ENCODE measurements around the gene RASSF8. TPM values are rescaled to one million over a fixed set of nuclear protein-coding genes. Genes with fewer than 3 reads are reported as not detected.
A peak's percentile ranks its signal among the peaks of the same experiment; 100 is the strongest.

Gene RASSF8
- total RNA-seq, 2 donors from 2014 or later, result 3.2 to 14.2 TPM

- Histone ChIP-seq H3K4me3 (no peak overlapping the region), H3K27ac (no peak overlapping the region), H3K9me3 (no peaks in the 10 kb centered on the region), H3K36me3 (no peaks in the 10 kb centered on the region), H3K9ac (ENCODE audit: low read depth in 2 of 2, low read length in 2 of 2) (no peak overlapping the region), H3K27me3 (no peaks in the 10 kb centered on the region), H3K4me1 (no peaks in the 10 kb centered on the region)
- TF ChIP-seq CTCF (IDR thresholded peaks at IDR 0.05), result no peak
- no peak for DNase-seq
- intact Hi-C loops (cut with DNase I), result loop anchor here (10.0 kb wide), 1 partner anchor 520 kb away; no protein-coding TSS in a partner anchor
Observed at GRCh38 chr12:26095186-26095585, 136.7 kb downstream of the RASSF8 start.

- H3K9me3 ChIP-seq, result no peaks in the 10 kb centered on the region
- no peak overlapping the region for H3K27ac ChIP-seq
- no peak for DNase-seq
- intact Hi-C loops (cut with DNase I), result loop anchor here (10.0 kb wide), 1 partner anchor 519 kb away; no protein-coding TSS in a partner anchor
- no peak for TF ChIP-seq CTCF (IDR thresholded peaks at IDR 0.05)
- H3K4me1 ChIP-seq, result no peaks in the 10 kb centered on the region
- H3K9ac ChIP-seq (ENCODE audit: low read depth in 2 of 2, low read length in 2 of 2), result no peak overlapping the region
- no peak overlapping the region for H3K4me3 ChIP-seq
- H3K27me3 ChIP-seq, result no peaks in the 10 kb centered on the region
- no peaks in the 10 kb centered on the region for H3K36me3 ChIP-seq
Observed at GRCh38 chr12:26096036-26096435, 137.6 kb downstream of the RASSF8 start.

GRCh38 chr12:26097046-26097878 lies 138.8 kb downstream of the RASSF8 start:
- peak; percentile 96 for TF ChIP-seq CTCF (IDR thresholded peaks at IDR 0.05)
- Histone ChIP-seq H3K27ac (no peak overlapping the region), H3K27me3 (no peaks in the 10 kb centered on the region), H3K4me1 (no peaks in the 10 kb centered on the region), H3K9ac (ENCODE audit: low read depth in 2 of 2, low read length in 2 of 2) (no peak overlapping the region), H3K4me3 (no peak overlapping the region), H3K36me3 (no peaks in the 10 kb centered on the region), H3K9me3 (no peaks in the 10 kb centered on the region)
- intact Hi-C loops (cut with DNase I), result loop anchor here (10.0 kb wide), 1 partner anchor 518 kb away; no protein-coding TSS in a partner anchor
- peak; percentile 77 for DNase-seq

- Histone ChIP-seq H3K4me3 (no peak overlapping the region), H3K27me3 (no peaks in the 10 kb centered on the region), H3K9me3 (no peaks in the 10 kb centered on the region), H3K36me3 (no peaks in the 10 kb centered on the region), H3K27ac (no peak overlapping the region), H3K9ac (ENCODE audit: low read depth in 2 of 2, low read length in 2 of 2) (no peak overlapping the region), H3K4me1 (no peaks in the 10 kb centered on the region)
- no peak for TF ChIP-seq CTCF (IDR thresholded peaks at IDR 0.05)
- no peak for DNase-seq
- intact Hi-C loops (cut with DNase I), result no loop called here
Observed at GRCh38 chr12:26100666-26101349, 142.3 kb downstream of the RASSF8 start.

- peak; percentile 77 for DNase-seq
- H3K9me3 ChIP-seq, result no peaks in the 10 kb centered on the region
- H3K36me3 ChIP-seq, result no peaks in the 10 kb centered on the region
- TF ChIP-seq CTCF (IDR thresholded peaks at IDR 0.05), result no peak
- no peaks in the 10 kb centered on the region for H3K27me3 ChIP-seq
- intact Hi-C loops (cut with DNase I), result no loop called here
- H3K9ac ChIP-seq (ENCODE audit: low read depth in 2 of 2, low read length in 2 of 2), result no peak overlapping the region
- no peak overlapping the region for H3K4me3 ChIP-seq
- no peak overlapping the region for H3K27ac ChIP-seq
- no peaks in the 10 kb centered on the region for H3K4me1 ChIP-seq
Observed at GRCh38 chr12:26101350-26101734, 142.9 kb downstream of the RASSF8 start.

Data from colonic mucosa (tissue), 4 donors.